ENCODE results near the gene ANKRD6.

DNA sequence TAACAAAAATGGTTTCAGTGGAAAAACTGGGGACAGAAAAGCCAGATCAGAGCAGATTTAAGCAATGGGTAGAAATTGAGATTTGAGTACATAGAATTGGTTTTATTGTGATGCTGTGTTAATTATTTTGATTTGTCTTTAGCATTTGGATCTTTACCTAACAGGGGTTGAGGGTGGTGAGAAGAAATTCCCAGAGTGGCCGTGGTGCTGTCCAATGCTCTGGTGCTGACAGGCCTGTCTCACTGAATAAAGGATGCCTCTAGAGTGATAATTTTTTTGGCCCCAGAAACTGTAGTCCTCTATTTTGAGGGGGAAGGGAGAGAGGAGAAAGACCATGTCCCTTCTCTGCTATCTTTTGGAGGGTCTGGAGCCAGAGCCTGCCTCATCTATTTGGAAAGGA, 126.5 kb downstream of the ANKRD6 start:
- TF ChIP-seq, protein P1, sequence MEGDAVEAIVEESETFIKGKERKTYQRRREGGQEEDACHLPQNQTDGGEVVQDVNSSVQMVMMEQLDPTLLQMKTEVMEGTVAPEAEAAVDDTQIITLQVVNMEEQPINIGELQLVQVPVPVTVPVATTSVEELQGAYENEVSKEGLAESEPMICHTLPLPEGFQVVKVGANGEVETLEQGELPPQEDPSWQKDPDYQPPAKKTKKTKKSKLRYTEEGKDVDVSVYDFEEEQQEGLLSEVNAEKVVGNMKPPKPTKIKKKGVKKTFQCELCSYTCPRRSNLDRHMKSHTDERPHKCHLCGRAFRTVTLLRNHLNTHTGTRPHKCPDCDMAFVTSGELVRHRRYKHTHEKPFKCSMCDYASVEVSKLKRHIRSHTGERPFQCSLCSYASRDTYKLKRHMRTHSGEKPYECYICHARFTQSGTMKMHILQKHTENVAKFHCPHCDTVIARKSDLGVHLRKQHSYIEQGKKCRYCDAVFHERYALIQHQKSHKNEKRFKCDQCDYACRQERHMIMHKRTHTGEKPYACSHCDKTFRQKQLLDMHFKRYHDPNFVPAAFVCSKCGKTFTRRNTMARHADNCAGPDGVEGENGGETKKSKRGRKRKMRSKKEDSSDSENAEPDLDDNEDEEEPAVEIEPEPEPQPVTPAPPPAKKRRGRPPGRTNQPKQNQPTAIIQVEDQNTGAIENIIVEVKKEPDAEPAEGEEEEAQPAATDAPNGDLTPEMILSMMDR (conservative IDR thresholded peaks at IDR 0.05; ENCODE audit: low read depth, low read length), result no peak
- TF ChIP-seq EZH2 (IDR thresholded peaks at IDR 0.05; ENCODE audit: borderline replicate concordance, low read depth, low read length, poor library complexity, severe bottlenecking), result no peak

Data from A673 (cell line).